CD4-positive, alpha-beta memory T cell (primary cell): ENCODE results near the gene PPP1R3G. TPM values are rescaled to one million over a fixed set of nuclear protein-coding genes. Genes with fewer than 3 reads are reported as not detected.

ENCODE experiments used
- CTCF ChIA-PET: fragments of 350-600 bp; sonication (Branson Sonifier 250); formaldehyde crosslinking; loops from one replicate; lab custom pipeline; 2021; ENCODE audit warnings: inconsistent platforms; ENCODE audit not compliant: partially characterized antibody; lab: Charles Lee
- POLR2A ChIA-PET: fragments of 350-600 bp; sonication (Branson Sonifier 250); formaldehyde crosslinking; loops from one replicate; lab custom pipeline; 2021; ENCODE audit not compliant: partially characterized antibody; lab: Charles Lee
- DNase-seq, 5 donors: peaks; one replicate each; pipeline versions ENCODE4 v3.0.0 to v3.0.0-alpha.2; 2020 to 2022; ENCODE audit warnings: mixed read lengths in 1 of 5
- H3K27ac ChIP-seq: one replicate; pipeline ENCODE4 v1.7.0; 2013; ENCODE audit warnings: low read depth, low read length
- H3K27me3 ChIP-seq: 2 replicates; pipeline ENCODE4 v1.7.0; 2013; ENCODE audit warnings: mild to moderate bottlenecking, low read length, moderate library complexity; ENCODE audit not compliant: insufficient read depth
- H3K36me3 ChIP-seq: 2 replicates; pipeline ENCODE4 v1.7.0; 2013; ENCODE audit warnings: mild to moderate bottlenecking, low read length, moderate library complexity; ENCODE audit not compliant: insufficient read depth
- H3K4me1 ChIP-seq: 2 replicates; pipeline ENCODE4 v1.7.0; 2013; ENCODE audit warnings: mild to moderate bottlenecking, low read length, moderate library complexity; ENCODE audit not compliant: insufficient read depth
- H3K4me3 ChIP-seq, 2 donors: one replicate each; pipeline ENCODE4 v1.7.0; 2013; ENCODE audit warnings: low read length in 2 of 2, mild to moderate bottlenecking in 1 of 2
- H3K9me3 ChIP-seq, 2 donors: one replicate each; pipeline ENCODE4 v1.7.0; 2013; ENCODE audit warnings: low read length in 2 of 2, control low read depth in 1 of 2; ENCODE audit not compliant: control insufficient read depth in 1 of 2
- H3K27ac Mint-ChIP-seq, 7 donors: one replicate each; pipeline ENCODE4 v1.8.0; 2020 to 2021; ENCODE audit warnings: mixed read lengths in 7 of 7, mild to moderate bottlenecking in 6 of 7, inconsistent platforms in 3 of 7, moderate library complexity in 3 of 7
- H3K27me3 Mint-ChIP-seq, 2 donors: one replicate each; pipeline ENCODE4 v1.8.0; 2020 to 2021; ENCODE audit warnings: mixed read lengths in 2 of 2
- H3K36me3 Mint-ChIP-seq, 2 donors: one replicate each; pipeline ENCODE4 v1.8.0; 2020 to 2021; ENCODE audit warnings: mixed read lengths in 2 of 2, inconsistent platforms in 1 of 2, mild to moderate bottlenecking in 1 of 2
- H3K4me1 Mint-ChIP-seq, 4 donors: one replicate each; pipeline ENCODE4 v1.8.0; 2020 to 2021; ENCODE audit warnings: mixed read lengths in 4 of 4, mild to moderate bottlenecking in 1 of 4
- H3K4me3 Mint-ChIP-seq, 8 donors: one replicate each; pipeline ENCODE4 v1.8.0; 2020 to 2021; ENCODE audit warnings: mixed read lengths in 8 of 8, mild to moderate bottlenecking in 7 of 8, moderate library complexity in 6 of 8, inconsistent platforms in 3 of 8
- H3K9me3 Mint-ChIP-seq, 8 donors: one replicate each; pipeline ENCODE4 v1.8.0; 2020 to 2021; ENCODE audit warnings: mixed read lengths in 8 of 8, mild to moderate bottlenecking in 5 of 8, inconsistent platforms in 3 of 8, moderate library complexity in 1 of 8
- intact Hi-C: fragments of 100-400 bp; cut with micrococcal nuclease; formaldehyde crosslinking; loops from one replicate; pipeline ENCODE4 v1.15.1; 2023
- polyA plus RNA-seq, 2 donors: library from polyadenylated mRNA; unstranded; fragments of 300-500 nt; fragmentation: Illumina TruSeq; gene quantifications; one replicate each; pipeline ENCODE4 v1.2.3, GENCODE V29; 2021
- total RNA-seq, 2 experiments: library from RNA; stranded (reverse); gene quantifications; one replicate each; pipeline ENCODE4 v1.2.3, GENCODE V29; 2021

The PPP1R3G gene
- total and polyA plus RNA-seq, 4 experiments from 2014 or later: not detected

DNA sequence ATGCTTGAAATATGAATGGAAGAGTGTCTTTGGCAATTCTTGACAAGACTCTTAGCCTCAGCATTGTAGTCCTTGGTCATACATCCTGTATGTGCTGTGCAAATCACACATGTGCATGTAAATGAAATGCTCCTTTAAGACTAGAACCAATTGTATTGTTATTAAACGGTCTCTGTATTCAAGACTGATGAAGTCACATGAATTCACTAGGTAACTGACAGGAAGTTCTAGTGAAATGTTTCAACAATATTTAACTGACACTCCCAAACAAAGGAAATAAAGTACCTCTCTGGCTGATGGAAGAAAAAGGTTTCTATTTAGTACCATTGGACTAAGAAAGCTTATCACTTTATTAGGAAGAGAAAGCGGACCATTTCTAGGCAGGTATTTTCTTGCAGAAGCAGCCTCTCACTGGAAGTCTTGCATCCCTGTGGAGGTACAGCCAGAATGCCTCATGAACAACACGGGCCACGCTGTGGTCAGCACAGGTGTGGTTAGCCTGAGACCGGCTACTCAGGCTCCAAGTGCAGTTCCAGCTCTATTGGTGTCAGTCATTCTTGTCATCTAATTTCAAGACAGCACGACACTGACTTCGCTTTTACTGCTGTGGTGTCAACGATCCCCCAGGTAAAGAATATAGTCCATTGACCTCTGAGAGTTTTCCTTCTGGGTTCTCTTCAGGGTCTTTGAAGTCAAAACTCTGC lies 17.3 kb downstream of the PPP1R3G start:
- Histone ChIP-seq H3K27ac (no peak overlapping the region), H3K36me3 (no peaks in the 10 kb centered on the region), H3K27me3 (no peaks in the 10 kb centered on the region), H3K4me3 (no peak overlapping the region), H3K4me1 (no peaks in the 10 kb centered on the region), H3K9me3 (no peaks in the 10 kb centered on the region)
- CTCF ChIA-PET: no interaction called here
- Mint-ChIP-seq H3K4me3 (no peak overlapping the region), H3K27ac (no peak overlapping the region), H3K36me3 (peaks cover 0 to 4% of the 10 kb centered on the region in 2 donors), H3K4me1 (no peaks in the 10 kb centered on the region), H3K9me3 (peaks cover 0 to 4% (median 0%) of the 10 kb centered on the region in 8 donors), H3K27me3 (no peaks in the 10 kb centered on the region)
- DNase-seq: no peak
- intact Hi-C loops: no loop called here
- POLR2A ChIA-PET: no interaction called here

DNA sequence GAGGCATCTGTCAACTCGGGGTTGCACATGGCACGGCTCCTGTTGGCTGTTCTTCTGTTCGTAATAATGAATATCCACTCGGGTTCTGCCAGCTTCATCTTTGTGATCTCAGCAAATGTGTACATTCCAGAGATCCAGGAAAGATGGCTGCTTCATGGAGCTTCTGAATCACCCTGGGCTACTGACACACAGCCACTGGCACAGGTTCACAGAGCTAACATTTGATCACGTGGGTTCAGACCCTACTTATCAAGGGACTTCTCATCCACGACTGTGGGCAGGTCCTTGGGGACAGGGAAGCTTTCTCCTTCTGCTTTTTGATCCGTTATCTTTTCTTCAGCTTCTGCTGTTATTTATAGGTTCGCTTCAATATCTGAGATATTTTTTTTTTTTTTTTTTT lies 18.1 kb downstream of the PPP1R3G start:
- no peak overlapping the region for H3K27ac ChIP-seq
- H3K4me3 Mint-ChIP-seq: no peak overlapping the region
- DNase-seq: no peak
- no peak overlapping the region for H3K4me3 ChIP-seq
- POLR2A ChIA-PET: no interaction called here
- H3K4me1 Mint-ChIP-seq: no peaks in the 10 kb centered on the region
- CTCF ChIA-PET: interaction anchor here (1.0 kb wide), 1 partner anchor 40 kb away, joined by 3 read pairs; no protein-coding TSS in a partner anchor
- no peaks in the 10 kb centered on the region for H3K36me3 ChIP-seq
- intact Hi-C loops: no loop called here
- no peak overlapping the region for H3K27ac Mint-ChIP-seq
- H3K36me3 Mint-ChIP-seq: peaks cover 0 to 4% of the 10 kb centered on the region in 2 donors
- no peaks in the 10 kb centered on the region for H3K9me3 ChIP-seq
- no peaks in the 10 kb centered on the region for H3K4me1 ChIP-seq
- H3K9me3 Mint-ChIP-seq: peaks cover 0 to 4% (median 0%) of the 10 kb centered on the region in 8 donors
- H3K27me3 ChIP-seq: no peaks in the 10 kb centered on the region
- H3K27me3 Mint-ChIP-seq: no peaks in the 10 kb centered on the region

DNA sequence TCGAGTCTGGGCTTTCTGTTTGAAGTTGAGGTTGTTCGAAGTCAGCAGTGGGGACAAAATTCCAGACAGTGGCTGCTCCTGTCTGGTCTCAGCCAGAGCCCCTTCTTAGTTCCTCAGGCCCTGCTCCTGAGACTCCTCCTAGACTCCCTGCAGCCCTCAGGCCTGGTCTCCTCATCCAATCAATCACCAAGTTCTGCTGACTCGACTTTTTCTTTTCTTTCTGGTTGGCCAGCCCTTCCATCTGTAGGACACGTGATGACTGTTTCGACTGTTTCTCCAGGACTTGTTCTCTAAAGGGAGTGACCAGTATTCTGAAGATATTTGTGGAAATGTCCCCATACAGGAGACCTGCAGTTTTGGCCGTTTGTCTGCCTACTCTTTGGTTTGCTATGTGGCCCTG lies 19.5 kb downstream of the PPP1R3G start:
- ChIA-PET CTCF (interaction anchor here (0.6 kb wide), 1 partner anchor 297 kb away, joined by 3 read pairs; no protein-coding TSS in a partner anchor), POLR2A (no interaction called here)
- Mint-ChIP-seq H3K36me3 (peaks cover 0 to 4% of the 10 kb centered on the region in 2 donors), H3K27me3 (no peaks in the 10 kb centered on the region), H3K9me3 (peaks cover 0 to 4% (median 0%) of the 10 kb centered on the region in 8 donors), H3K27ac (no peak overlapping the region), H3K4me1 (no peaks in the 10 kb centered on the region), H3K4me3 (no peak overlapping the region)
- no peak for DNase-seq
- no peaks in the 10 kb centered on the region for H3K27me3 ChIP-seq
- H3K4me3 ChIP-seq: no peak overlapping the region
- no peak overlapping the region for H3K27ac ChIP-seq
- no peaks in the 10 kb centered on the region for H3K4me1 ChIP-seq
- no peaks in the 10 kb centered on the region for H3K36me3 ChIP-seq
- H3K9me3 ChIP-seq: no peaks in the 10 kb centered on the region
- intact Hi-C loops: no loop called here

GRCh38 chr6:5105146-5105545 lies 20.0 kb downstream of the PPP1R3G start:
- H3K4me1 ChIP-seq: no peaks in the 10 kb centered on the region
- H3K4me1 Mint-ChIP-seq: no peaks in the 10 kb centered on the region
- H3K4me3 Mint-ChIP-seq: no peak overlapping the region
- no peaks in the 10 kb centered on the region for H3K27me3 ChIP-seq
- peaks cover 0 to 4% (median 0%) of the 10 kb centered on the region in 8 donors for H3K9me3 Mint-ChIP-seq
- ChIA-PET POLR2A (no interaction called here), CTCF (no interaction called here)
- no peak overlapping the region for H3K27ac Mint-ChIP-seq
- peaks cover 0 to 4% of the 10 kb centered on the region in 2 donors for H3K36me3 Mint-ChIP-seq
- no peak for DNase-seq
- H3K36me3 ChIP-seq: no peaks in the 10 kb centered on the region
- H3K27me3 Mint-ChIP-seq: no peaks in the 10 kb centered on the region
- intact Hi-C loops: no loop called here
- H3K4me3 ChIP-seq: no peak overlapping the region
- H3K9me3 ChIP-seq: no peaks in the 10 kb centered on the region
- H3K27ac ChIP-seq: no peak overlapping the region

DNA sequence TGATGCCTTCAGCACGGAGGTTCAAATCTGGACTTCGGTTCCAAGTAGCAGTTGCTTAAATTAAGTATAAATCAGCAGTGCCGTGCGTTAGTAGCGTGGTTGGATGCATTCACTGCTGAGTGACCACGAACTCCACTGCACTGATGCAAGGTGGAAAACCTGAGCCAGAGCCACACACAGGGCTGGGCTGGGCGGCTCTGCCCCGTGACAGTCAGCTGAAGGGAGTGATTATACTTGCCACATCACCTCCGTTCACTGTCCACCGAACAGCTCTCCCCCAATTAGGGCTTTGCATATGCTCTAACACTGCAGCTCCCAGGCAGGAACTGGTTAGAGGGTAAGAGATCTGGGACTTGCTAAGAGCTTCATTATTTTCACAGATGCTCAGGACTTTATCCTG lies 22.2 kb downstream of the PPP1R3G start:
- H3K9me3 Mint-ChIP-seq: no peaks in the 10 kb centered on the region

DNA sequence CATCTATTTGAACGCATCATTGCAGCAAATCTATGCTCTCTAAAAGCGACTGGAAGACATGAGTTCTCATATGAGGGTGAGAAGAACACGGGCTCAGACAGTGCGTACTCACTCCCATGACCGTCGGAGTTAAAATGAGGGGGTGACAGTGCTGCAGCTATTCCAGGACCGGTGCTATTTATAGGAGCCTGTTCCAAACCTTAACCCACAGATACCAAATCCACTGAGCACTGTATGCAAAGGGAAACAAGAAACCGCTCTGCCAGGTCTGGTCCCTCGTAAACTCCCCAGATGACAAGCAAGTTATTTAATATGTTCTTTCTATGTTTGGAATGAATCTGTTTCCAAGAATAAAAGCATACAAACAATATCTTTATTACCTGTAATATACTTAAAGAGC lies 22.9 kb downstream of the PPP1R3G start:
- no peak overlapping the region for H3K27ac ChIP-seq
- Mint-ChIP-seq H3K4me3 (no peak overlapping the region), H3K27ac (no peak overlapping the region), H3K36me3 (peaks cover 0 to 19% of the 10 kb centered on the region in 2 donors), H3K9me3 (no peaks in the 10 kb centered on the region), H3K4me1 (no peaks in the 10 kb centered on the region), H3K27me3 (no peaks in the 10 kb centered on the region)
- no peak overlapping the region for H3K4me3 ChIP-seq
- ChIA-PET POLR2A (no interaction called here), CTCF (interaction anchor here (0.6 kb wide), 1 partner anchor 37 kb away, joined by 3 read pairs; no protein-coding TSS in a partner anchor)
- H3K27me3 ChIP-seq: no peaks in the 10 kb centered on the region
- DNase-seq: no peak
- H3K9me3 ChIP-seq: no peaks in the 10 kb centered on the region
- intact Hi-C loops: no loop called here
- H3K36me3 ChIP-seq: no peaks in the 10 kb centered on the region
- H3K4me1 ChIP-seq: no peaks in the 10 kb centered on the region

More for the DNA sequence above, 22.2 kb downstream of the PPP1R3G start:
- H3K9me3 ChIP-seq: no peaks in the 10 kb centered on the region
- H3K36me3 Mint-ChIP-seq: peaks cover 0 to 14% of the 10 kb centered on the region in 2 donors
- no peaks in the 10 kb centered on the region for H3K27me3 Mint-ChIP-seq
- H3K27me3 ChIP-seq: no peaks in the 10 kb centered on the region
- no peak overlapping the region for H3K27ac Mint-ChIP-seq
- DNase-seq: no peak
- CTCF ChIA-PET: interaction anchor here (0.6 kb wide), 1 partner anchor 37 kb away, joined by 3 read pairs; no protein-coding TSS in a partner anchor
- no peaks in the 10 kb centered on the region for H3K4me1 ChIP-seq
- POLR2A ChIA-PET: no interaction called here
- H3K4me3 ChIP-seq: no peak overlapping the region
- no peaks in the 10 kb centered on the region for H3K36me3 ChIP-seq
- H3K4me1 Mint-ChIP-seq: no peaks in the 10 kb centered on the region
- no peak overlapping the region for H3K4me3 Mint-ChIP-seq
- no peak overlapping the region for H3K27ac ChIP-seq
- intact Hi-C loops: no loop called here

- POLR2A ChIA-PET: no interaction called here
- H3K4me1 ChIP-seq: no peaks in the 10 kb centered on the region
These were observed 23.5 kb downstream of the PPP1R3G start for GRCh38 chr6:5108536-5109150.

More at GRCh38 chr6:5108536-5109150, 23.5 kb downstream of the PPP1R3G start:
- Mint-ChIP-seq H3K27me3 (no peaks in the 10 kb centered on the region), H3K9me3 (no peaks in the 10 kb centered on the region), H3K4me3 (no peak overlapping the region), H3K36me3 (peaks cover 0 to 25% of the 10 kb centered on the region in 2 donors), H3K4me1 (no peaks in the 10 kb centered on the region), H3K27ac (no peak overlapping the region)
- intact Hi-C loops: no loop called here
- H3K27me3 ChIP-seq: no peaks in the 10 kb centered on the region
- DNase-seq: no peak
- H3K36me3 ChIP-seq: no peaks in the 10 kb centered on the region
- no peak overlapping the region for H3K4me3 ChIP-seq
- no peak overlapping the region for H3K27ac ChIP-seq
- CTCF ChIA-PET: no interaction called here
- no peaks in the 10 kb centered on the region for H3K9me3 ChIP-seq
